ENCODE measurements around the gene FRMD4A. TPM values are rescaled to one million over a fixed set of nuclear protein-coding genes. Genes with fewer than 3 reads are reported as not detected.

FRMD4A gene
- polyA plus RNA-seq, 4 donors, result 73.7 to 101 (median 85.3) TPM

DNA sequence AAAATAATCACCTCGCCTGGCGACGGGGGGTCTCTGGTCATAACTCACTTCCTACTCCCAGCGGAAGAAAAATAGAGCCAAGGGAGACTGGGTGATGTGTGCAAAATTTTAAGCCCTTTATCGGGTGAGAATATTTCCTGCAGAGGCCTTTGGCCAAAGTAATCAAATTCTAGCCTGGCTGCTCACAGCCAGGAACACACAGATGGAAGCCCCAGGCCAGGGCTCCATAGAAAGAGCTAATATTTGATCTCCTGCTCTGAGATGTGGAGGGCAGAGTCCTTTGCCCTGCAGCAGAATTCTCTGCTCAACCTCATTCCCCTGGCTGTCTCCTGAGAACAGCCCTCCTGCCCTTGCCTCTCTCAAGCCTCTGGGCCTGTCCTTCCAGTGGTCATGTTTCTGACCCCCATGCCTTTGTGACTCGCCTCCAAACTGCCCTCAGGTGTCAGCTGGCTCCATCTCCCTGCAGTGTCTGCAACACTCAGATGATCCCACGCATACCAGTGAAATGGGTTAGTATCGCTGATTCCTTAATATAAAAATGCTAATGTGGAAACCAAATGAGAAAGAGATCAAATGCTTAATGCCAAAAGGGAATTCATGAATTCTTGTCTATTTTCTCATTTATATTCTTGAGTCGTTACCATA, 34.5 kb downstream of the FRMD4A start:
- DNase-seq (ENCODE audit: low read depth in 4 of 4, low spot score in 2 of 4), result no peak

DNA sequence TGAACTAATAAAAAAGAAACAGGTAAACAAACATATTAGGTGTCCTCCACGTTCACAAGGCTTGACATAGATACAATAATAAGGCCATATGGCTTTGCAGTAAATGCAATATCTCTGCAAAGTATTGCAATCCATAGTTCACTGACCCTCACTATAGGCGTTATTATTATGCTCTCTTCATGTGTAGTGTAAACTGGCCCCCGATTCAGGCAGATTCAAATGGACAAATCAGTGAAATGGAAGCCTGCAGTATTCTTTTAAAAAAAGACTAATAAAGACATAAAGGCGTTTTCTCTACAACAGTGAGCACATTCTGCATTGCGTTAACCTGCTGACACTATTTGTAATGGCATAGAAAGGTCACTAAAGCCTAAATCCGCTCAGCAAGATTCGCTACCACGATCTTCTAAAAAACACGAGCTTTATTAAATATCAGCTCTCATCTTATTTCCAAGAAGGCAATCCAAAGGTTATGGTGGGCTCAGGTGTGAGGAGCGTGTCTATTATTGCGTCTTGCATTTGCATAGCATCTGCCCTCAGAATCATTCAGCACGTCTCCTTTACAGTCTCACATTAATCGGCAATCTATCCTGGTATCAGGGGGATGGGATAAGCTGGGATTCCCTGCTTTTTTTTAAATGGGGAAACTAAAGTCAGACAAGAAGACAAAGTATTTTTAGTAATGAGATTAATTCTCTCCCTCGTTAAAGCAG, 36.2 kb downstream of the FRMD4A start:
- no peak for DNase-seq (ENCODE audit: low read depth in 4 of 4, low spot score in 2 of 4)

DNA sequence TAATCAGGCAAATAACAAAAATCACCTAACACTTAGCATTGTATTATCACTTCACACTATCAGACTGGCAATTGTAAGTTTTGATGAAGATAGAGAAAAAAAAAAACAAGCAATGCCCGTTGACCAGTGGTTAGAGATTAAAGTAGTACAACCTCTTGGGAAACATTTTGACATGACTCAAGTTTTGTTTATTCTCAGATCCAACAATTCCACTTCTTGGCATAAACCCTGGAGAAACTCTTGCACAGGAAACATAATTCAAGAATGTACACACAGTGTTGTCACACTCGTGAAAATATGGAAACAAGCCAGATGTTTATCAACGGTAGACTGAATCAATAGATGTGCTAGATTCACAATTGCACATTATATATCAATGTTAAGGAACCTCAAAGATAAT, 37.2 kb downstream of the FRMD4A start:
- DNase-seq (ENCODE audit: low read depth in 4 of 4, low spot score in 2 of 4), result no peak

GRCh38 chr10:14291296-14291695, 39.4 kb downstream of the FRMD4A start:
- no peak for DNase-seq (ENCODE audit: low read depth in 4 of 4, low spot score in 2 of 4)

- DNase-seq (ENCODE audit: low read depth in 4 of 4, low spot score in 2 of 4), result no peak
These were observed 44.7 kb downstream of the FRMD4A start for GRCh38 chr10:14285941-14286560.

DNA sequence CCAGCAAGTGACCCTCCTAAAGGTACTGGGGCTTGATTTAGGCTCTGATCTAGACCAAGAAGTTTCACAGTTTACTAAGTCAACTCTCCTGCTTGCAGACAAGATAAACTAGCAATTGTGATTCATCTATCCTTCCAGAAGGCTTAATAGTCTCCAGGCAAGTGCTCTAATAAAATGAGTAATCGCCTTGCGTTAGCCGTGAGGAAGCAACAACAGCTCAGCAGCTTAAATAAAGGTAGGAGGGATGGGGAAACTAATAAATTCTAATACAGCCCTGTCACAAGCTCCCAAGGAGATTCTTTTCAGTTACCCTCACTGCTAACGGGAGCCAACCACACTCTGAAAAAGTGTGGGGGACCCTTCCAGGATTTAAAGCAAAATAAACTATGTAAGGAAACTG, 48.4 kb downstream of the FRMD4A start:
- DNase-seq (ENCODE audit: low read depth in 4 of 4, low spot score in 2 of 4), result no peak

- no peak for DNase-seq (ENCODE audit: low read depth in 4 of 4, low spot score in 2 of 4)
These were observed 52.2 kb downstream of the FRMD4A start for GRCh38 chr10:14278533-14278932.

DNA sequence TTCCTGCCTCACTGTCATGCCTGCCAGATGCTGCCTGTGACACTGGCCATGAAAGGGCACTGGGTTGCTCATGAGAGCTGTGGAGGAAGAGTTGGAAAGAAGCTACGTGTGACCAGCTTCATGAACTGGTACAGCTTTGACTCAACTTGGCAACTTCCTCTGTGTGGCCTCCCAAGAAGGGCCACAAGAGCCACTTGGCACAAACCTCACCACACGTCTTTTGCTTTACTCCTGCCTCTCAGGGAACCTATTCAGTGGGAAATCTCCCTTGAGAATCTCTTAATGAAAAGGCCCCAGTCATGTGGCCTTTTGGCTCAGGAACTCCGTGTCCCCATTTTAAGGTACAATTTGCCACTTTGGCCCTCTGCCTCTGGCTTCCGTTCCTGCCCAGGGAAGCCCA, 54.5 kb downstream of the FRMD4A start:
- no peak for DNase-seq (ENCODE audit: low read depth in 4 of 4, low spot score in 2 of 4)

DNA sequence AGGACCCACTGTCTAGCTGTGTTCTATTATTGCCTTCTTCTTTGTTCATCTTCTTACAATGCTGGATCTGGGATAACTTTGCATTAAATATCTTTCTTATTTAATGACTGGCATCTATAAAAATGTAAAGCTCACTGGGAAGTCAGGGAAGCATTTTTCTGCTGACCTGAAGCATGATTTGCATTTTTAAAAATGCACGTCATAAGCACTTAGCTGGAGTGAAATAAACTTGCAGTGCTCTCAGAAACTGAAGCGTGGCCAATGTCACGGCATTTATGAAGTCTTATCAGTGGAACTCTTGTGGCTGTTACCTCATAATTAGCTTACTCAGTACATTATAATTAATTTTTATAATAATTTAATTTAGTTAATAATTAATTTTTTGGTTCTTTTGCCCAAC, 59.1 kb downstream of the FRMD4A start:
- DNase-seq (ENCODE audit: low read depth in 4 of 4, low spot score in 2 of 4), result no peak

DNA sequence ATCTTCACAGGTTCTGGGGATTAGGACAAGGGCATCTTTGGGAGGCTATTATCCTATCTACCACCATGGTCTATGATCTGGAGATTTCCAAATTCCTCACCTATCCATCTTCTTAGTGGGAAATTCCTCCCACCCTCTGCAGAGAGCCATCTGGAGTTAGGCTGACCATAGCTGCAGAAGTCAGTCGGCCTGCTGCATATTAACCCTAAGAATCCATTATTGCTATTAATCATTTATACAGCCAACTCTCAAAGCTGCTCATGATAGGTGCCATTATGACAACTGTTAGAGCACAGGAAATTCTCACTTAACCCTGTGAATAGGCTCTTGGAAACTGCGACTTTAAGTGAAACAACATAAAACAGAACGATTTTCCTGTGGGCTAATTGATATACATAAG, 60.4 kb downstream of the FRMD4A start:
- DNase-seq (ENCODE audit: low read depth in 4 of 4, low spot score in 2 of 4), result no peak

GRCh38 chr10:14265709-14266108, 65.0 kb downstream of the FRMD4A start:
- DNase-seq (ENCODE audit: low read depth in 4 of 4, low spot score in 2 of 4), result no peak

- DNase-seq (ENCODE audit: low read depth in 4 of 4, low spot score in 2 of 4), result no peak
These were observed 67.8 kb downstream of the FRMD4A start for GRCh38 chr10:14262836-14263425.

- DNase-seq (ENCODE audit: low read depth in 4 of 4, low spot score in 2 of 4), result no peak
These were observed 69.4 kb downstream of the FRMD4A start for GRCh38 chr10:14261336-14261735.

- no peak for DNase-seq (ENCODE audit: low read depth in 4 of 4, low spot score in 2 of 4)
These were observed 70.8 kb downstream of the FRMD4A start for GRCh38 chr10:14259696-14260566.

DNA sequence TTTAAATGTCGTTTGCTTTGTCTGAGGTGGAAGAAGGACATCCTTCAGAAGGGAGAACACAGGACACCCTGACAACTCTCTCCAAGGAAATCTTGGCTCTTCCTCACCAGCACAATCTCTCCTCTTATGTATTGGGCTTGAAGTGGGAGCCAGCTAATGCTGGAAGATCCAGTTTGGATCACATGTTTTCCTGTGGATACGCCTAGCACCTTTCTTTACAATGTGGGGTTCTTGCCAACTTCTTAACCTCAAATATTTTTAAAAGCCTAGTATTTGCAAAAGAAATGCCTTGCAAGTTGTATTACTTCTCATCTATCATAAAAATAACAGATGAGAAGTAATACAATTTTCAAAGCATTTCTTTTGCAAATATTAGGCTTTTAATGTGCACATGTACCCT, 76.4 kb downstream of the FRMD4A start:
- DNase-seq (ENCODE audit: low read depth in 4 of 4, low spot score in 2 of 4), result no peak

- no peak for DNase-seq (ENCODE audit: low read depth in 4 of 4, low spot score in 2 of 4)
These were observed 77.0 kb downstream of the FRMD4A start for GRCh38 chr10:14253711-14254110.

DNA sequence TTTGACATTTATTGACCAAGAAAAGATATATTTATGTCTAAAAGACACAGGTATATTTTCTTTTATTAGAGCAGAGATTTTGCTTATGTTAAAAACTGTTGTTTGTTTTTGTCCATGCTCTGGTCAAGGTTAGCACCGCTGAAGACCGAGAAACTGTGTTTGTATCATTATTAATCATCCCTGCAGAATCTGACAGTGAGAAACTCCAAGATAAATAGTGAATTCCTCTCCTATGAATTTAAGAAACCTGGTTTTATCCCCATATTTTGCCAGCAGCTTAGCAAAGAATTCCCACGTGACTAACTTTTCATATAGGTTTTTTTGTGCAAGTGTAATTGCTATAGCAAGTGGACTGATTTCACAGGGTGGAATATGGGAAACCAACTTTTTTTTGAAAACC, 77.6 kb downstream of the FRMD4A start:
- no peak for DNase-seq (ENCODE audit: low read depth in 4 of 4, low spot score in 2 of 4)

- no peak for DNase-seq (ENCODE audit: low read depth in 4 of 4, low spot score in 2 of 4)
These were observed 80.1 kb downstream of the FRMD4A start for GRCh38 chr10:14250496-14251076.

DNA sequence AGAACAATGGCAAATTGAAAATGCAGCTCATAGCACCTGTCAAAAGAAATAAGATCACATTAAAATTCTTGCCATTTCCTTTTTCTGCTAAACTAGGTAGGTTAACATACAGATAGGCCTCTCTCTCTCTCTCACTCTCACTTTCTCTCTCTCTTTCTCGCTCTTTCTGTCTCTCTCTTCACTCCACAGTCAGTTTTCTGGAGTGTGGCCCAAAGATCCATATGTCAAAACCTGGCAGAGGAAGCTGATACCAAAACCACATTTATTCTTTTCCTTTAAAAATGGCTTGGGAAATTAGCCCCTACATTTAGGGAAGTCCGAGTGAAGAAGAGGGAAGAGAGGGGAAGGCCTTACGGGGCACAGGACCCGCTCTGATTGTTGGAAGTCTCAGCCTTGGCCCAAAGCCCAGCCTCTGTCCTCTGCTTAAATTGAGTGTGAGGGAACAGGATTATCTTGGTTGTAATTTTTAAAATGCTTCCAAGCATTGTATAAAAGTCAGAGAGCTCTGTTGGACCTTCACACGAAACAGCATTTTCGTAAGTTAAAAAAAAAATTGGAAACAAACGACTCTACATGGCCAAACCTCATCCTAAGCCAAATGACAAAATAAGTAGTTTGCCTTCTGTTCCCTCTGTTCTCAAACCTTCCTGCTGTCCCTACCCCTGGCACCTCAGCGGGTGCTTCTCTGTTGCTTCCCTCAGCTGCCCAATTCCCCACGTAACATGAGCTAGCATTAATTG, 83.2 kb downstream of the FRMD4A start:
- no peak for DNase-seq (ENCODE audit: low read depth in 4 of 4, low spot score in 2 of 4)

DNA sequence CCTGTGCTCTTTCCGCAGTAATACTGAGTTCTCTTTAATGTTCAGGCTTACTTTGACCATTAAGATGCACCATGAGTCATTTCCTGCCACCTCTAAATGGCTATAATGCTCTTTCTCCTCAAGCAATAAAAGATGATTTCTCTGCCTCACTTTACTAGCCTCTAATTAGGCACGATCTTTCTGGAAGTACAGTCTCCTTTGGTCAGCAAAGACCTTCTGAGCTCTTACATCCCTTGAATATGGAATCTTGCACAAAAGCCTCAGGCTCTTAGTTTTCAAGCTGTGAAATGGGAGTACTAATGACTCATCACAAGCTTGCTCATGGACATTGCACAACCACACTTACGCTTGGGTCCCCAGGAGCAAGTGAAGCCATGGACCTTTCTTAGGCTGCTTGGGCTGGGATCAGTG, 85.9 kb downstream of the FRMD4A start:
- DNase-seq (ENCODE audit: low read depth in 4 of 4, low spot score in 2 of 4), result no peak
